GM19395 (cell line): Measurements from ENCODE around the gene CORO1C.
"Not testable (repeated sequence)": the region's sequence is repeated elsewhere in the genome, so short reads cannot be mapped to it uniquely, and the experiment has no call there.

Source experiments
- ATAC-seq: cut with Tn5 transposase; IDR thresholded peaks from one replicate; pipeline ENCODE4 v1.9.1; 2021; ENCODE audit warnings: mild to moderate bottlenecking, moderate library complexity; ENCODE audit not compliant: unreplicated experiment

CORO1C gene

DNA sequence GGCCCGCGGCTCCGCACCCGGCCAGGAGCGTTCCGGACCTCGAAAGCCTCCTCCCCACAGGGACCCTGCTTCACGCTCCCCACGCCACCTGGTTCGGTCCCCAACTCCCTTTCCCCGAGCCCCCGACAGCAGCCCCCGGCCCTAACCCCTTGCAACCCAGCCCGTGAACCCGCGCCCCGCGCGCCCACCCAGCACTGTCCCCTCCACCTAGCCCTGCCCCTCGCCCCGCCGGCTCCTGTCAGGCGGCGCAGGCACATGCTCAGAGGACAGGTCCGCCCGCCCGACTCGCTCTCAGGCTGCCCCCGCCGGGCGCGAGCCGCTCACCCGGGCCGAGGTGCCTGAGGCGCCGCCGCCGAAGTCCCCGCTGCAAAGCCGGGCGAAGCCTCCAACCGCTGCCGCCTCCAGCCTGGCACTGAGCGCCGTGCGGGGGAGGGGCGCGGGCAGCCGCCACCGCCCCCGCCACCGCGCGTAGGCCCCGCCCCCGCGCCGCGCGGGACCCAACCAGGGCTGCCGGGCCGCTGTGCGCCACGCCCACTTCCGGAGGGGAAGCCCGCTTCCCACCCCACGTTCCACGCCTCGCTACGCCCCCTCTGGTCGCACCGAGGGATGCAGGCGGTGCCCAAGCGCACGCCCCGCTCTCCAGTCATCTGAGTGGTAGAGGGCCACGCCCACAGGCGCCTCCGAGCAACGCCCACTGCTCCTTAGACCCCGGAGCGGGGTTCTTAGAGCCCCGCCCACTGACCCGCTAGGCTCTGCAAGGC lies at the start of gene CORO1C:
CORO1C (minus strand) TSS at position 414 of the 761 bp plus-strand sequence. CDS start 30,200 bp downstream, outside the sequence.
- ATAC-seq = peak; percentile 72

DNA sequence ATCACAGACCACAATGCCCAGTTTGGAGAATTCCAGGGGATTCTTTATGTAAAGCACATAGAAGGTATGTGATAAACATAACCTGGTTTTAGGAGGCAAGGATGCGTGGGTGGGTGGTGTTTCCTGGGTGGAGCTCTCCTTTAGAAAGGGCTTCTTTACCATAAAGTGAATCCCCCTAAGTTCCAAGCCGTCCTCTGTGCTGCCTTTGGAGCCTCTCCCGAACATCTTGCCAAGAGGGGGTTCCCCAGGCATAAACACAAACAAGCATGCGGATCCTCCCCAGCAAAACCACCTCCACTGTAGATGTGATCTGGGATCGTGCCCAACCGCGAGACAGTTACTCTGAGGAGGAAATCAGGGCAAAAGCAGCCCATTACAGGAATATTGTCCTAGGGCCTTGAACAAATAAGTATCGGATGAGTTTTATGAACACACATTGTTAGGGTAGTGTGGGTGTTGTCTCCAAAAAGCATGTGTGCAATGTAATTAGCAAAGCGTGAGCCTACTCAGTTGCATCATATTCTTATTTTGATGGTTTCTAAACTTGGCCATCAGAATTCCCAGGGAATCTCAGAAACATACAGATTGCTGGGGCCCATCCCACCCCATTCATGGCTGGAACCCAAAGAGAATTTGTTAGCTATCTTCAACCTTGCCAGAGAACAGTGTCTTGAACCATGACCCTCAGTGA lies 48.8 kb upstream of the CORO1C start:
- ATAC-seq = no peak

DNA sequence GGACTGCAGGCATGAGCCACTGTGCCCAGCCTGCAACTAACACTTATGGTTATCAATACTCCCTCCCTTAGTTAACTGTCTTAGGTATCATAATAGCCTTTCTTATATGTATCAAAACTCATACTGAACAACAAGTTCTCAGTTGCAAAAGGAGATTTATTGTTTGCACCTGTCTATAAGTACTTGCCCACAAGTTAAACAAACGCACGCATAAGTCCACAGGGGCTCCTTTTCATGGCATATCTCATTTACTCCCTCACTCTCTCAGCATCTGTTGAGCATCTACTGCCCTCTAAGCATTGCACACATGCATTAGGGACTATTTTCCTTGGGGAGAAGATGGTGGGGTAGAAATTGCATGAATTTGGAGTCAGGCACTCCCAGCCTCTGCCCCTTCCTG lies 46.7 kb upstream of the CORO1C start:
- no peak for ATAC-seq

DNA sequence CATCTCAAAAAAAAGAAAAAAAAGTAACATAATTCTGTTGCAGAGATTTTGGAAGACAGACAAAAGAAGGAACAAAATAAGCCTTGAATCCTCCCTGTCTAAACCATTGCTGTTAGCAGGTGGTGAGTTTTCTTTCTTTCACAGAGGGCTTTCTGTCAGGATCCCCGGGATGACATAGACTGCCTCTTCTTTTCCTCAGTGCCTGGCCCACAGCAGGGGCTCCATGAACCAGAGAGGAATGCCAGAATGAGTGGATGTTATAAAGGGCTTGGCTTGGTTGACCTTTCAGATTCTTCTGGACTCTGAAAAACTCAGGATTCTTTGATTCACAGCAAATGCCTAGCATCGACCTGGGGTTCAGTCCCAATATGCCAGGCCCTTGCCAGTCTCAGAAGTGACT lies 45.8 kb upstream of the CORO1C start:
- ATAC-seq = no peak

DNA sequence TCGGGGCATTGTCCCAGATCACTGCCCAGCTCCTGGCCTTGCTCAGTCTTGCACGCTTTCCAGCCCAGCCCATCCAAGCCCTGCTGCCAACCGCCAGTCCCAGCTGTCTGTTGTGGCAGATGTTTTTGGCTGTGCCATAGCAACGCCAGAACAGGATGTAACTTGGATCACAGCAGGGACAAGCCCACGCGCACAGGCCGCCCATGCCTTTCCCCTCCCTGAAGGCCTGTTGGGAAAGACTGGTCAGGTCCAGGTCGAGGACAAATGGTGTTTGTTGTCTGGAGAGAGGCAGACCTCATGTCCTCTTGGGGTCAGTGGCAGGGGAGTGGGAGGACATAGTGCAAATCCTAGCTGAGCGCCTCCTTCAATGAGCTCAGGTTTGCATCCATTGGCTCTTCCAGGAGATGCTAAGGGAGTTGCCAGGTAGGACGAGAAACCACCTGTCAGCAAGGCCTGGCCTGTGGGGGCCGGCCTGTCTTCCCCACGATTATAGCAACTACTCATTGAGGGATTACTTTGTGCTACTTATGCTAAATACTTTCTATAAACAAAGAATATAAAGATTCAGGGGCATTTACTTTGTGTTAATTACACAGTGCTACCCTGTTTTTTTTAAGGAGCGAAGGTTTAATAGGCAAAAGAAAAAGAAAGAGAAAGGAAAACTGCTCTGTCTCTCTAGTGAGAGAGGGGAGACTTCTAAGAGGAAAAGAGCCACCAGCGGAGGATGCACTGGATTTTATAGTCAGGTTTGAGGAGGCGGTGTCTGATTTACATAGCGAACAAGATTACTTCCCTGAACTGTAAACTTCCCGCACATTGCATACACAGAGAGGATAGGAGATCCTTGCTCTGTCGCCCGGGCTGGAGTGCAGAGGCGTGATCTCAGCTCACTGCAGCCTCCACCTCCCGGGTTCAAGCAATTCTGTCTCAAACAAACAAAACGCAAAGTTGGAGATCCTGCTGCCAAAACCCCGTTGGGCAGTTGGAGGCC lies 42.8 kb upstream of the CORO1C start:
- ATAC-seq = no peak

DNA sequence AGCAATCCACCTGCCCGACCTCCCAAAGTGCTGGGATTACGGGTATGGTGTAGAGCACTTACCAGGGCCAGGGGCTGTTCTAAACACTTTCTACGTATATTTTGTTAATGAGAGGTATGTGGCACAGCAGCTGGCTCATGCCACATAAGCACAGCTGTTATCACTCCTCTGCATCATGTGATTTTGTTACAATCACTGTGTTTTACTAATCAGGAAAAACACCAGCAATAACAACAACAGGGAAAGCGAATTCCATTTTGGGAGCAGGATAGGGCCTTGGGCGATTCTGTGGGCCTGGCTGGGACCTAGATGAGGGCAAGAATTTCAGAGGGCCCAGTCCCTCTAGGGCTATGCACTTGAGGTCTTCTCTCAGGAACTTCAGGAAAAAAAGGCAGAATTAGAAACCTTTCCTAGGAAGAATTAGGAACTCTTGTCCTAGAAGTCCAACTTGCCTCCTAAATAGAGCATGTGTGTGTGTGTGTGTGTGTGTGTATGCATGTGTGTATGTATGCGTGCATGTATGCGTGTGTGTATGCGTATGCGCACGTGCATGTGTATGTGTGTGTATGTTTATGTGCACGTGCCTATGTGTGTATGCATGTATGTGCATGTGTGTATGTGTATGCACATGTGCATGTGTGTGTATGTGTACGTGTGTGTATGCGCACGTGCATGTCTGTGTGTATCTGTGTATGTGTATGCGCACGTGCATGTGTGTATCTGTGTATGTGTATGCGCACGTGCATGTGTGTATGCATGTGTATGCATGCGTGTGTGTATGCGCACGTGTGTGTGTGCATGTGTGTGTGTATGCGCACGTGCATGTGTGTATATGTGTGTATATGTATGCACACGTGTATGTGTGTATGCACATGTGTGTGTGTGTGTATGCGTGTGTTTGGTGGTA lies 41.8 kb upstream of the CORO1C start:
- no peak for ATAC-seq

DNA sequence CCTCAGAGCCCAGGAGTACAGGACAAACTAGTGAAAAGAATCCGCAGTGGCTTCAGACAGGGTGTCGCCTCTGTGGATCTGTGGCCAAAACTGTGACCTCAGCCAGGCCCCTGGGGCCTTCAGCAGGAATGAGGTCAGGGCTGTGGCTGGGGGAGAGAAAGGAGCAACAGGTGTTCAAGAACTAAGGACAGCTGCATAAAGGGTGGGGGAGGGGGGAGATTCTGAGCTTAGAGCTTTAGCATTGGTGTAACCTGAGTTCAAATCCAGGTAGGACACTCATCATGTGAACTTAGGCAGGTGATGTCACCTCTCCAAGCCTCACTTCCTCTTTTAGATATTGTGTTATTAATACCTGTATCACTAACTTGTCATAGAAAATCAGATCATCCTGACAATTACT lies 40.9 kb upstream of the CORO1C start:
- ATAC-seq = no peak

DNA sequence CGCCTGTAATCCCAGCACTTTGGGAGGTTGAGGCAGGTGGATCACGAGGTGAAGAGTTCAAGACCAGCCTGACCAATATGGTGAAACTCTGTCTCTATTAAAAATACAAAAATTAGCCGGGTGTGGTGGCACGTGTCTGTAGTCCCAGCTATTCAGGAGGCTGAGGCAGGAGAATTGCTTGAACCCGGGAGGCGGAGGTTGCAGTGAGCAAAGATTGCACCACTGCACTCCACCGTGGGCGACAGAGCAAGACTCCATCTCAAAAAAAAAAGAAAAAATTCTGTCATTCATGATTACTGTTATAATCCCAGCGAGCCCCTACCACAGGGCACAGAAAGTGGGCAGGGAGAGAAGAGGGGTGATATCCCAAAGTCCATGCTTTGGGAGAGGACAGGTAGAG lies 40.5 kb upstream of the CORO1C start:
- ATAC-seq = not testable (repeated sequence)

DNA sequence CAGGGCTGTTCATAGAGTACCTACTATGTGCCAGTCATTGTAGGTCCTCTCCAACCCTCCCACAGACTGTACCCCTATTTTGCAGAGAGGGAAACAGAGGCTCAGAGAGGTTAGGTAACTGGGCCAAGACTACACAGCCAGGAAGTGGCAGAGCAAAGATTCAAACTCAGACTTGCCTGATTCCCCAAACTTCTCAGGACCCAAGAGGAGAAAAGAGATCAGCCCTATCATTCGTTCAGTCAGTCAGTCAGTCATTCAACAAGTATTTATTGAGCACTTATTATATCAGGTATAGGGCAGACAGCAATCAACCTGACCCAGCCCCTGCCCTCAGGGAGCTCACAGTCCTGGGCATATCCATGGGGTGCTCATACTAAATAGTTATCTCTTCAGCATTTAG lies 39.6 kb upstream of the CORO1C start:
- ATAC-seq = no peak

DNA sequence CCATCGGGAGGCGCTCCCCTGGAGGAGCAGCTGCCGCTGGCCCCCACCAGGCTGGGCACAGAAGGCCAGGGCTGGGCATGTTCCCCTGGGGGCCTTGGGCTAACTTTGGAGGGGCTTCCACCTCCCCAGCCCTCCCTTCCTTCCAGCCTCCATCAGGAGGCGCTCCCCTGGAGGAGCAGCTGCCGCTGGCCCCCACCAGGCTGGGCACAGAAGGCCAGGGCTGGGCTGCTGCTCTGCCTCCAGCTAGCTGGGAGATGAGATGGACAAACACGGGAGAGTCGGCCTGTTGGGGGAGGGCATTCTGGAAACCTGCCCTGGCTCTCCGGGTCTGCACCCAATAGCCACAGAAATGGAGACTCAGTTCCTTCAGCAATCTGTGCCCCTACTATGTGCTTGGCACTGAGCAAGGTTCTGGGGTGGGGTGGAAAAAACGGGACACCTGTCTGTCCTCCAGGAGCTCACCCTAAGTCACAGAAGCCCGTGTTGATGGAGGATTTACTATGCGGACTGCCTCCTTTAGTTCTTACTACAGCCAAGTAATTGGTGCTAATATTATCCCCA lies 39.0 kb upstream of the CORO1C start:
- no peak for ATAC-seq

DNA sequence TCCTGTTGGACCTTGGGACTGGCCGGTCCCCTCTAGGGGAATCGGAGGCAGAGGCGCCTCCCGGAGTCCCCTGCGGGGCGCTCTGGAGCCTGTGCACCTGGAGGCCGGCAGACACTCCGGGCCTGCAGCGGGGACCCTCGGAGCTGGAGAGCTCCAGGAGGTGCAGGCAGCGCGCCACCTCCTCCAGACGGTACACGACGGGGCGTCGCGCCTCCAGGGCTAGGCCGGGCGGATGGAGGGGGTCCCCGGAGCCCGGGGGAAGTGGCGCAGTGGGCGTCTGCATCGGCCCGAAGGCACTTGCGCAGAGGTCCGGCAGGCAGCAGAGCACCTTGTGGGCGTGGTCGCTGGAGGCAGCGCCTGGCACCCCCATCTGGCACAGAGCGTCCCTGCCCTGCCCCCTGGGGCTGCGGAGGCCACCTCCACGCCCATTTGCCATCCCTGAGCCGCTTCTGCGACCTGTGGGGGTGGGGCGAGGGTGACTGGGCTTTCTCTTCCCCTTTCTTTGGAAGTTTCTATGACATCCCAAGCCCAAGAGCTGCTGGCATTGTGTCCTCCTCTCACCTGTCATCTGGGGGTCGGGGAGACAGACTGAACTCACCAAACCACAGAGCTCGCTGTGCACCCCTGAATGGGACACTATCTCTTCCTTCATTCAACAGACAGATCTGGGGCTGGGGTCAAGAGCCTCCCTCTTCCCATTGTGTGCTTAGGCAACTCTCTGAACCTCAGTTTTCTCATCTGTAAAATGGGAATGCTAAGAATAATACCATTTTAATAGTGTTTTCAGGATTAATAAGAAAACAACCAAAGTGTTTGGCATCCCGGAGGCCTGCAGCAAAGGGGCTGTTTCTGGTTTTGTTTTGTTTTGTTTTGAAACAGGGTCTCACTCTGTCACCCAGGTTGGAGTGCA lies 37.5 kb upstream of the CORO1C start:
- no peak for ATAC-seq

DNA sequence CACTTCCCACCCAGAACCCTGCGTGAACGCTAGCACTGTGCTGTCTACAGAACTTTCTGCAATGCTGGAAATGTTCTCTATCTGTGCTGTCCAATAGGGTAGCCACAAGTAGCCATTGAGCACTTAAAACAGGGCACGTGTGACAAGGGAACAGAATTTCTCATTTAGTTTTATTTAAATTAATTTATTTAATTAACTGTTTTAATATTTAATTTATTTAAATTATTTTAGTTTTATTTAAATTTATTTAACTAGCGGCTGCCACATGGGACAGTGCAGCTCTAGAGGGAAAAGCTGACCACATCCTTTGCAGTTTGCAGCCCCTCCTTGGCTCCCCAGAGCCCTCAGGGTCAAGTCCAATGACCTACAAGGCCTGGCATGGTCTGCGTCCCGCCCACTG lies 35.0 kb upstream of the CORO1C start:
- ATAC-seq = no peak

DNA sequence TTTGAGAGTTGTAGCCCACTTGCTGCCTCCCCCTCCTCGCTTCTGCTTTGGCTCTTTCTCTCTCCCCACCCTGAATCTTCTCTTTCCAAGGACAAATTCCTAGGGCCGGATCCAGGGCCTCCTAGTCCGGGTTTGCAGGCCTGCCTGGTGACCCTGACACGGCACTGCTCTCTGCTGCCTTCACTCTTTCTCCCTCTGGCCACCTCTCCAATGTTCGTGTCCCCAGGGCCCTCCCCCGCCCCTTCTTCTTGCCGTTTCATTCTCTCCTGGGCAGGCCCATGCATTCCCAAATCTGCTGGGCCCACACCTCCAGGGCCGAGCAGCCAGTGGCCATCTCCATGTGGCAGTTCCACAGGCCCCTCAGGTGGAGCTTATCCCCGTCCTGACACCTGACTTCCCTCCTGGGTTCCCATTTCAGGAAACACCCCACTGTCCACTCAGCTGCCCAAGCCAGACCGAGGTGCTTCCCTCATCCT lies 34.0 kb upstream of the CORO1C start:
- ATAC-seq = no peak

DNA sequence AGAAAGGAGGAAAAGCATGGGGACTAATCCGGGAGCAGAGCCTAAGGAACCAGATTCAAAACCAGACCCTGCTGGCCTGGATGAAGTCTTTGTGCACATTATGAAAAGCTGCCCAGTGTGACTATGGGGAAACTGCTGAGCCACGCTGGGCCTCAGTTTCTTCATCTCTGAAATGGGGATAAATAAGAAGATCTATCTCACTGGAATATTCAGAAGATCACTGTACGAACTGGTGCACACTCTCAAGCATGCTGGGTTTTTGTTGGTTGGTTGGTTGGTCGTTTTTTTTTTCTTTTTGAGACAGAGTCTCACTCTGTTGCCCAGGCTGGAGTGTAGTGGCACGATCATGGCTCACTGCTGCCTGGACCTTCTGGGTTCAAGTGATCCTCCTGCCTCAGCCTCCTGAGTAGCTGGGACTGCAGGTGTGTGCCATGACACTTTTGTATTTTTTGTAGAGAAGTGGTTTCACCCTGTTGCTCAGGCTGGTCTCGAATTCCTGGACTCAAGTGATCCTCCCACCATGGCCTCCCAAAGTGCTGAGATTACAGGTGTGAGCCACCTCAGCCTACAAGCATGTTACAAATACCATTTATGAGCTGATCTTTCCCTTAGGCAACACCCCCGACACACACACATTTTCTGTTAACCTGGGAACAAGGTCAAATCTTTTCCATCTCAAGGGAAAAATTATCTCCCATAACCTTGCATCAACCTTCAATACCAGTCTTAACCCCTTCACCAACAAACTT lies 33.4 kb upstream of the CORO1C start:
- no peak for ATAC-seq

DNA sequence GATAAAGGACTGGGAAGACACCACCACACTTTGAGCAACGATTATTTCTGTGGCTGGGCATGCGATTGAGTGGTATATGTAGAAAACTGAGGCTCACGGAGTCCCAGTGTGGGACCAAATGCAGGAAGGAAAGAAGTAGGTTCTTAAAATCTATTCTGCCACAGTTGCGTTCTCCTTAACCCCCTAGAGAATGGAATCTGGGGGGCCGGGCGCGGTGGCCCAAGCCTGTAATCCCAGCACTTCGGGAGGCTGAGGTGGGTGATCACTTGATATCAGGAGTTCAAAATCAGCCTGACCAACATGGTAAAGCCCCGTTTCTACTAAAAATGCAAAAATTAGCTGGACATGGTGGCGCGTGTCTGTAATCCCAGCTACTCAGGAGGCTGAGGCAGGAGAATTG lies 29.9 kb upstream of the CORO1C start:
- no peak for ATAC-seq

DNA sequence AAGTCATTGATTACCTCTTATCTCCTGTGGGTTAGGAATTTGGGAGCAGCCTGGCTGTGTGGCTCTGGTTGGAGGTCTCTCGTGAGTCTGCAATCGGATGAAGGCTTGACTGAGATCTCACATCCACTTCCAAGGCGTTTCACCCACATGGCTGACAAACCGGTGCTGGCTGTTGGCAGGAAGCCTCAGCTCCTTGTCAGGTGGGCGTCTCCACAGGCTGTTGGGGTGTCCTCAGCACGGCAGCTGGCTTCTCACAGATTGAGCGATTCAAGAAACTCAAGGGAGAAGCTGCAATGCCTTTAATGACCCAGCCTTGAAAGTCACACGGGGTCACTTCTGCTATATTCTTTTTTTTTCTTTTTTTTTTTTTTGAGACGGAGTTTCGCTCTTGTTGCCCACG lies 28.6 kb upstream of the CORO1C start:
- ATAC-seq = no peak

DNA sequence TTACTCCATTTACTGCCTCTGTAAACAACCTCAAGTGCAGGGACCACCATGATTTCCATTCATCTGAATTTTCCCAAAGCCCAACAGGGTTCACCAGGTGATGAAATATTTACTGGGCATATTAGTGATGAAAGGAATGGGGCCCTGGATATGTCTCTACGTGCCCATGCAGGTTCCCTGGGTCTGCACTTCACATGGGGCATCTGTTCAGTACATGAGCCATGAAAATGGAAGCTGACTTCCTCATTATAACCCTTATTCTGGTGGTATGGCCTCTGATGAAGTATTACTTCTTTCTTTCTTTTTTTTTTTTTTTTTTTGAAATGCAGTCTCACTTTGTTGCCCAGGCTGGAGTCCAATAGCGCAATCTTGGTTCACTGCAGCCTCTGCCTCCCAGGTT lies 26.5 kb upstream of the CORO1C start:
- no peak for ATAC-seq

DNA sequence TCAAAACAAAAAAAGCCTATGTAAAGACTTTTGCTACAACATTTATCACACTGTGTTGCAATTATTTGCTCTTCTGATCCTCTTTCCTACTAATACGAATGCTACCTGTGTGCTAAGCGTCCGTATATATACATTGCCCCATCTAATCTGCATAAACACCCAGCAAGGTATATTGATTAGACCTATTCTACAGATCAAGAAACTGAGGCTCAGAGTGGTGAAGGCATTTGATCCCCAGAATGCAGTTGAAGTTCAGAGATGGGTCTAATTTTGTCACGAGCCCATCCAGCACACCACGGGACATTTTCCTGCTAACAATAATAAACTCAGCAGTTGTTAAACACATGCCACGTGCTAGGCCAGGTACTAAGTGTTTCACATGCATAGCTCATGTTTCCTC lies 25.1 kb upstream of the CORO1C start:
- ATAC-seq = no peak
